ENCODE measurements around the gene GNS. TPM values are rescaled to one million over a fixed set of nuclear protein-coding genes. Genes with fewer than 3 reads are reported as not detected.

Gene GNS
- total RNA-seq, 1 experiment from 2014 or later, result 62.5 TPM

GRCh38 chr12:64736771-64737170, 22.4 kb downstream of the GNS start:
- DNase-seq (ENCODE audit: low read depth), result no peak

GRCh38 chr12:64735442-64735841, 23.8 kb downstream of the GNS start:
- no peak for DNase-seq (ENCODE audit: low read depth)

GRCh38 chr12:64733857-64734256, 25.3 kb downstream of the GNS start:
- peak; percentile 54 for DNase-seq (ENCODE audit: low read depth)

GRCh38 chr12:64731683-64732082, 27.5 kb downstream of the GNS start:
- DNase-seq (ENCODE audit: low read depth), result no peak

GRCh38 chr12:64730588-64730969, 28.6 kb downstream of the GNS start:
- peak; percentile 9 for DNase-seq (ENCODE audit: low read depth)

- no peak for DNase-seq (ENCODE audit: low read depth)
These were observed 29.2 kb downstream of the GNS start for GRCh38 chr12:64729909-64730587.

GRCh38 chr12:64724201-64724745, 34.9 kb downstream of the GNS start:
- no peak for DNase-seq (ENCODE audit: low read depth)

- DNase-seq (ENCODE audit: low read depth), result no peak
These were observed 35.6 kb downstream of the GNS start for GRCh38 chr12:64723630-64724029.

- no peak for DNase-seq (ENCODE audit: low read depth)
These were observed 36.4 kb downstream of the GNS start for GRCh38 chr12:64722835-64723234.

GRCh38 chr12:64720884-64721283, 38.3 kb downstream of the GNS start:
- DNase-seq (ENCODE audit: low read depth), result no peak

GRCh38 chr12:64718649-64719048, 40.6 kb downstream of the GNS start:
- no peak for DNase-seq (ENCODE audit: low read depth)

- no peak for DNase-seq (ENCODE audit: low read depth)
These were observed 42.3 kb downstream of the GNS start for GRCh38 chr12:64716839-64717455.

- DNase-seq (ENCODE audit: low read depth), result no peak
These were observed 42.8 kb downstream of the GNS start for GRCh38 chr12:64716371-64716770.

- DNase-seq (ENCODE audit: low read depth), result no peak
These were observed 44.6 kb downstream of the GNS start for GRCh38 chr12:64714551-64714968.

- no peak for DNase-seq (ENCODE audit: low read depth)
These were observed 45.8 kb downstream of the GNS start for GRCh38 chr12:64713376-64713775.

- DNase-seq (ENCODE audit: low read depth), result no peak
These were observed 49.8 kb downstream of the GNS start for GRCh38 chr12:64709429-64709828.

GRCh38 chr12:64707926-64708325, 51.3 kb downstream of the GNS start:
- DNase-seq (ENCODE audit: low read depth), result no peak

GRCh38 chr12:64707362-64707761, 51.8 kb downstream of the GNS start:
- DNase-seq (ENCODE audit: low read depth), result no peak

- DNase-seq (ENCODE audit: low read depth), result no peak
These were observed 52.3 kb downstream of the GNS start for GRCh38 chr12:64706857-64707256.

GRCh38 chr12:64706306-64706705, 52.9 kb downstream of the GNS start:
- DNase-seq (ENCODE audit: low read depth), result no peak

- no peak for DNase-seq (ENCODE audit: low read depth)
These were observed 57.9 kb downstream of the GNS start for GRCh38 chr12:64701283-64701682.

- no peak for DNase-seq (ENCODE audit: low read depth)
These were observed 58.7 kb downstream of the GNS start for GRCh38 chr12:64700532-64700931.

- no peak for DNase-seq (ENCODE audit: low read depth)
These were observed 59.6 kb downstream of the GNS start for GRCh38 chr12:64699504-64700115.

Data from RPMI7951 (cell line).